NCI-H446 (cell line): ENCODE results near the gene RAVER2.
"Not testable (repeated sequence)": the region's sequence is repeated elsewhere in the genome, so short reads cannot be mapped to it uniquely, and the experiment has no call there.

Source experiments
- DNase-seq, 2 experiments: peaks; one replicate each; lab custom pipeline; 2025; lab: John Stamatoyannopoulos, UW

Gene RAVER2, protein sequence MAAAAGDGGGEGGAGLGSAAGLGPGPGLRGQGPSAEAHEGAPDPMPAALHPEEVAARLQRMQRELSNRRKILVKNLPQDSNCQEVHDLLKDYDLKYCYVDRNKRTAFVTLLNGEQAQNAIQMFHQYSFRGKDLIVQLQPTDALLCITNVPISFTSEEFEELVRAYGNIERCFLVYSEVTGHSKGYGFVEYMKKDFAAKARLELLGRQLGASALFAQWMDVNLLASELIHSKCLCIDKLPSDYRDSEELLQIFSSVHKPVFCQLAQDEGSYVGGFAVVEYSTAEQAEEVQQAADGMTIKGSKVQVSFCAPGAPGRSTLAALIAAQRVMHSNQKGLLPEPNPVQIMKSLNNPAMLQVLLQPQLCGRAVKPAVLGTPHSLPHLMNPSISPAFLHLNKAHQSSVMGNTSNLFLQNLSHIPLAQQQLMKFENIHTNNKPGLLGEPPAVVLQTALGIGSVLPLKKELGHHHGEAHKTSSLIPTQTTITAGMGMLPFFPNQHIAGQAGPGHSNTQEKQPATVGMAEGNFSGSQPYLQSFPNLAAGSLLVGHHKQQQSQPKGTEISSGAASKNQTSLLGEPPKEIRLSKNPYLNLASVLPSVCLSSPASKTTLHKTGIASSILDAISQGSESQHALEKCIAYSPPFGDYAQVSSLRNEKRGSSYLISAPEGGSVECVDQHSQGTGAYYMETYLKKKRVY

DNA sequence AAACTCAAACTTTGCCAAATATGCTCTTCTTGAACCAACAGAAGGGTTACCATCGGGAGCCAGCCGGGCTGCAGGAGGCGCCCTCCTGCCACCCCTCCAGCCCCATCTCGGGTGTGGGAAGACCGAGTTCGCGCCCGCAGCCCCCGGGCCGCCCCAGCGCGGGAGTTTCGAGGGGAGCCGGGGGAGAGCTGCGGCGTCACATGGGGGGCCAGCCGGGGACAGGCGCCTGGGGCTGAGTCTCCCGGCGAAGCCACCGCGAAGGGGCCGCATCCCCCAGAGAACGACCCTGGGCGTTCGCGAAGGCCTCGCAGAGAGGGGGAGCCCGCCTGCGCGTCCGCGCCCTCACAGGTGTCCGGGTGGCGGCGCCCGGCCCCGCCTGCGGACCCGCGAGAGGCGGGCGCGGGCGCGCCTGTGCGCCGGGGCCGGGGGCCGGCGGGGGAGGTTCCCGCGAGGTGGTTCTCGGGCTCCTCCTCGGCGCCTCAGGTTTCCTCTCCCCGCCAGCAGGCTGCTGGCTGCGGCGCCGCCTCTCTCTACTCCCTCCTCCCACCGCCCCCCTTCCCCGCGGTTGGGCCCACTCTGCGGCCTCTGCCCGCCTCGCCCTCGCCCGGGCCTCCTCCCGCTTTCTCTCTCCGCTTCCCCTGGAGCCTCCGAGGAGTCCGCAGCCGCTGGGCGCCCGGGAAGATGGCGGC is at the start of gene RAVER2:
Gene RAVER2 (plus strand): TSS at position 584 of the 689 bp plus-strand sequence. CDS start 98 bp downstream, at position 682.
- DNase-seq: peak; percentile 53 to 85

DNA sequence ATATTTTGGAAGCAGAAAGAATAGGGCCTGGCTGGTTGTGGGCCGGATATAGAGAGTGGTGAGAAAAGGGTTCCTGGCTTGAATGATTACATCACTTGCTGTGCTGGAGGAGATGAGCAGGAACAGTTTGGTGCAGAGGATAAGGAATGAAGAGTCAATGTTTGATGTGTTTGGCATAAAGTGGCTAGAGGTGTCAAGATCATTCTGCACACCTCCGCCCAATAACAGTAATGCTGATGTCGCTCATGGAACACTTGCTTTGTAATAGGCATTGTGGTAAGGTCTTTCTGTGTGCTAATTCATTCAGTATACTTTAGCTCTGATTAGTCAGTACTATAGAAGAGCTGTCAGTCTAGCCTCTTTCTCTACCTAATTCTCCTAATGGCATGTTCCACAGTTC is 48.0 kb upstream of the RAVER2 start:
- no peak for DNase-seq

- no peak for DNase-seq
Observed at GRCh38 chr1:64699327-64699726, 45.5 kb upstream of the RAVER2 start.

DNA sequence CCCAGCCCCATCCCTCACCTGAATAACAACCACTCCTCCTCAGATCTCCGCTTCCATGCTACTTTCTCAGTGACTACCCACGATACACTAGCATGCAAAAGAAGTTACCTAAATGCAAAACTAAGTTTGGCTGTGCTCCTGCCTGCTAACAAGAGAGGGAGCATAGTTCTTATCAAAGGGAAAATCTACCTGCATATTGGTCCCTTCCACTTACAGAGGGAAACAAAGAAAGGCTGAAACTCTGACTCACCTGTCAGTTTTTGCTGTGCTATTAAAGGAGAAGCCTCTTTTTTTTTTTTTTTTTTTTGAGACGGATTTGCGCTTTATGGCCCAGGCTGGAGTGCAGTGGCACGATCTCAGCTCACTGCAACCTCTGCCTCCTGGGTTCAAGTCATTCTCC is 43.8 kb upstream of the RAVER2 start:
- DNase-seq: no peak

GRCh38 chr1:64701886-64702285 is 43.0 kb upstream of the RAVER2 start:
- DNase-seq: no peak

DNA sequence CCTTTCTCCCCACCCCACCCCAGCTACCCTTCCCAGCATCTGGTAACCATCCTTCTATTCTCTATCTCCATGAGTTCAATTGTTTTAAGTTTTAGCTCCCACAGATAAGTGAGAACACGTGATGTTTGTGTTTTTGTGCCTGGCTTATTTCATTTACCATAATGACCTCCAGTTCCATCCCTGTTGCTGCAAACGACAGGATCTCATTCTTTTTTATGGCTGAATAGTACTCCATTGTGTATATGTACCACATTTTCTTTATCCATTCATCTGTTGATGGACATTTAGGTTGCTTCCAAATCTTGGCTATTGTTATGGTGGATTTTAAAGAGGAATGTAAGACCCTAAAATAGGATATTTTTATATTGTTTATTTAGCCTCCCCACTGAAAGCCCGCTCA is 42.2 kb upstream of the RAVER2 start:
- not testable (repeated sequence) for DNase-seq

DNA sequence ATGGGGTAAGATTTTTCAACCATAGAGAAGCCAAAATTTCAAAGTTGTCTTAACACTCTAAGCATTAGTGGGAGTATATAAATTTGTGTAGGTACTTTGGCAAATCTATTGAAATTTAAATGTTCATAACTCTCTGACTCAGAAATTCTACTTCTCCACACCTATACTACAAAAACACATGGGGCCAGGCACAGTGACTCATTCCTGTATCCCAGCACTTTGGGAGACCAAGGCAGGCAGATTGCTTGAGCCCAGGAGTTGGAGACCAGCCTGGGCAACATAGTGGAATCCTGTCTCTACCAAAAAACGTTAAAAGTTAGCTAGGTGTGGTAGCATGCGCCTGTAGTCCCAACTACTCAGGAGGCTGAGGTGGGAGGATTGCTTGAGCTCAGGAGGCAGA is 41.3 kb upstream of the RAVER2 start:
- DNase-seq: no peak

- no peak for DNase-seq
Observed at GRCh38 chr1:64705591-64705990, 39.3 kb upstream of the RAVER2 start.

DNA sequence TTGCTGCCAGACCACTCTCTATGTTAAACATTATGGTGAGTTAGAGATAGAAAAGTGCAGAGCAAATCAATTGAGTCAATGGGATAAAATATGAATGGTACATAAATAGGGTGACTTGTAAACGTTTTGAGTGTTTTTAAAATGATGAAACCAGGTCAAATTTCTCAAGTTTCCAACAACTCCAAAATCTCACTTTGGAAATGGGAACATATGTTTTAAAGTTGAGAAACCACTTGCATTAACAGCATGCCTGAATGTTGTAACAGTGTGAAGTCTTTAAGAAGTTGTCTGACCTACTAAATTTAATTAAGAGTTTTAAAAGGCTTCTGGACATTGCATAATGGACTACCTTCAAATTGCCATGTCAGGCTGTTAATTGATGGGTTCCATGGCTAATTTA is 33.6 kb upstream of the RAVER2 start:
- DNase-seq: no peak

- DNase-seq: no peak
Observed at GRCh38 chr1:64712049-64712448, 32.8 kb upstream of the RAVER2 start.

DNA sequence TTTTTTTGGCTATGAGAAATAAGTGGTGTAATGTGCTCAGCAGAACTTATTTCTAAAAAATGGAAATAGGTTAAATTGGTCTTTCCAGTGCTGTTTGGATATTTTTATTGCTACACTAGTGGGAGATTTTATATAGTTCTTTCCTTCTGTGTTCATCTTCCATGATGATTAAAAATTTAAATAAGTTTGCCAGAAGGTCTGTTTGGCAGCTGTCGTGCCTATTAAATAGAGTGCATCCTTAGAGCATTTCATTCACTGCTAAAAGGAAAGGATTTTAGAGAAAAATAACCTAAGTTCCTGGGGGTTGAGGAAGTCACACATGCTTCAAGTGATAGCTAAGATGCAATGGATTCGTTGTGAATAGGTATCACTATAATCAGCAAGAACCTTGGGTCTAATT is 29.7 kb upstream of the RAVER2 start:
- DNase-seq: no peak

DNA sequence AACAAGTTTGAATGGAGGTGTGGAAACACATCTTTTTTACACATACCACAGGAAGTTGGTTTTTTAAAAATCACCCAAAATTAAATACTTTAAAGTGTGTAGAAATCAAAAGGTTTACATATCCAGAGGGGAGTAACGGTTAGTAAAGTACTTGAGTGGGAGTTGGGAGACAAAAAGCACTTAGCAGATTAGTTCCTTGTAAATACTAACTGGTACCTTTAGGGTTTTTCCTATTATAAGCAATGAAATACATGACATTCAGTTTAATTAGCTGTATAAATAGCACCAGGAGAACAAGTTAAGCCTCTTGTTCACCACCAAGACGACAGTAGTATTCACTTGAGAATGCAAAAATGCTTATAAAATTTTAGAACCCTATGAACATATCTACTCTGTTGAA is 23.7 kb upstream of the RAVER2 start:
- DNase-seq: no peak

- DNase-seq: no peak
Observed at GRCh38 chr1:64721576-64722145, 23.2 kb upstream of the RAVER2 start.

DNA sequence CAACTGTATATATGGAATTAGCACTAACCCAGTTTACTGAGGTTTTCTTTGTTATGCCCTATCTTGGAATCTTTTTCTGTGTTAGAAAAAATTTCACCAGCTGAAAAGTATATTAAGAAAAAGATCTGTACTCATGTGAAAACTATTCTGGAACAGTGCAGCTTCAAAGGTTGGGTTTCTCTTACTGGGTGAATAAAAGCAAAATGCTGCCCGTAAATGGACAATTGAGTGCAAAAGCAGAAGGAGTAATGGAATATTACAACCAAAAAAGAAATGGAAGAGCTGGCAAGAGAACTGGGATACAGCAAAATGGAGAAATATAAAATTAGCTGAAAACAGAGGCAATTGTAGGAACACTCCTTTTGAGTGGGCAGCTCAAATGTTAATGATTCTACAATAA is 17.0 kb upstream of the RAVER2 start:
- DNase-seq: no peak

DNA sequence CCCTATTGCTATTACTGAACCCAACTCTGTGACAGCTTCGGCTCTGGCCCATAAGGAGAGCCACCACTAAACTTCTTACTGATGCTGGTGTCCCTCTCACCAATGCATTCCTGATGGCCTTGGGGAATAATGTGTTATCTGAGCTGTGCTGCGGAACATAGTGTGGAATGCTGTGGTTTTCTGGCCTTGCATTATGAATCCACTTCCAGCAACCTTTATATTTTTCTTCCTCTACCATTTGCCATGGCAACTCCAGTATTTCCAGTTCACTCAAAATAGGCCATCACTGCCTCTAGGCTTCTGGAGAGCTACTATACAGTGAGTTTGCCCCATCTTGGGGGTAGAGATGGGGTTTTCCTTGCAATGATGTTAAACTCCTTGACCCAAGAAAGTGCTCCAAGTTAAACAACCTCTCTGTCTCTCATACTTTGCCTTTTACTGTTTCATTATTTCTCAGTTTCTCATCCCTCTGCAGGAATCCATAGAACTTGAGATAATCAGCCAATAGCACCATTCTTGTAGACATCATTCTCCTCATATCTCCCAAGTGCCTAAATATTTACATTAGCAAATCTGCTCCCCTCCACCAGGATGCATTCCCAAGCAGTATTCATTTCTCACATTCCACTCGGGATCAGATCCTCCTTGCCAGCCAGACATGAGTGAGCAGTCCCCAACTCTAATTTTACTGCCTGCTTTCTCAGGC is 11.1 kb upstream of the RAVER2 start:
- no peak for DNase-seq

DNA sequence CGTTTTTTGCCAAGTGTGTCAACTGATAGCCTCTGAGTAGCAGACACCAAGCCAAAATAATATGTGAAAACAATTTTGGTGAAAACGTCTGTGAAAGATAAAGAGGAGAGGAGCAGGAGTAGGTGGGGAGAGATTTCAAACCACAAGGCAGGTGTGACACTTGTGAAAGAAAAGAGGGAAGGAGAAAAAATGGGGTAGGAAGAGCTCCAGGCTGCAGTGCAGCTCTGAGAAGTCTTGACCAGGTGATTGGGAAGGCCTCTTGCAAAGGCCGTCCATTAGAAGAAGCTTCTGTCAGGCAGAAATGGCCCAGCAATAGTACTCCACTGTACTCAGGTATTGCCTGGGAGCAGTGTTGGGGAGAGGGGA is 10.6 kb upstream of the RAVER2 start:
- DNase-seq: no peak

GRCh38 chr1:64740687-64741086 is 4.2 kb upstream of the RAVER2 start:
- DNase-seq: not testable (repeated sequence)

DNA sequence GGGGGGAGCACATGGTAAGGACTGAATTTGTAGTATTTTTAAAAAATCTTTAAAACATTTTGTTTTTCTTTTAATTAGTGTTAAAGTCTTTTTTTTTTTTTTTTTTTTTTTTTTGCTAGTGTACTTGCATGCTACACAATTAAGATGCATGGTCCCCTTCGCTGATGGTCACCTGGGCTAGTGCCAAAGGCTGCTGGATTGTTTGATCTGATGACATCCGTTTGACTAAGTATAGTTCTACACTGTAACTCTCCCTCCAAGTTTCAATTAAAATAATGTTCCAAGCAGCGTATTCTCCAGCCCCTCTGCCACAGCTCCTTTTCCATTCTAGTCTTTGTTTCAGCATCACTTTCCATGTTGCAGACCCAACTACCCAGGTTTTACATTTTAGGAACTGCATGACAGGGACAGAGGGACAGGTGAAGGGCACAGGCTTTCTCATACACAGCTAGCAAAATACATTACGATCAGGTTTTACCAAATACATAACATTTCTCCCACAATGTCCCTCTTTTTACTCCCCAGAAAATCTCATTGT is 852 bp upstream of the RAVER2 start:
- no peak for DNase-seq

DNA sequence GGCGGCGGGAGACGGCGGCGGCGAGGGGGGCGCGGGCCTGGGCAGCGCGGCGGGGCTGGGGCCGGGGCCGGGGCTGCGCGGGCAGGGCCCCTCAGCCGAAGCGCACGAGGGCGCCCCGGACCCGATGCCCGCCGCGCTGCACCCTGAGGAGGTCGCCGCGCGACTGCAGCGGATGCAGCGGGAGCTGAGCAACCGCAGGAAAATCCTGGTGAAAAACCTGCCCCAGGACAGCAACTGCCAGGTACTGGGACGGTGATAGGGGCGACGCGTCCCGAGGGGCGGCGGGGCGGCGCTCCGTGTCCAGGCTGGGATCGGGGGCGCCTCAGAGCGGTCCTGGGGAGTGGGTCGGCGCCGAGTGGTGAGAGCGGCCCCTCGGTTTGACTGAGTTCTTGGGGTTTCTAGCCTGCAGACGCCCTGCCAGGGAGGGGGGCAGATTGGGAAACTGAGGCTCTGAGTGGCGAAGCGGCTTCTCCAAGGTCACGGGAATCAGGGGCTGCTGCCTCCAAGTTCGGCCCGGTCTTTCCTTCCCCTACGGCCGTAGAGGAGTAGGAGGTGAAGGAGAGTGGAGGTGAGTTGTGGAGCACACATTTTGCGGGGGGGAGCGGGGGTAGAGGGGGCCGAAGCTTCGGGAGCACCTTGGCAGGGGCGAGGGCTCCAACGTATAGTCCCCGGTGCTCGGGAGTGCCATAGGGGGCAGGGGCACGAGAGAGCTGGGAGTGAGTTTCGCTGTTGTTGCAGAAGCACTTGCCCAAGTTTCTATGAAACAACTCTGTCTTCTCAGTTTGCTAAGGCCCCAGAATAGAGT is 508 bp downstream of the RAVER2 start:
- DNase-seq: peak in 1 of 2 experiments; percentile 47

DNA sequence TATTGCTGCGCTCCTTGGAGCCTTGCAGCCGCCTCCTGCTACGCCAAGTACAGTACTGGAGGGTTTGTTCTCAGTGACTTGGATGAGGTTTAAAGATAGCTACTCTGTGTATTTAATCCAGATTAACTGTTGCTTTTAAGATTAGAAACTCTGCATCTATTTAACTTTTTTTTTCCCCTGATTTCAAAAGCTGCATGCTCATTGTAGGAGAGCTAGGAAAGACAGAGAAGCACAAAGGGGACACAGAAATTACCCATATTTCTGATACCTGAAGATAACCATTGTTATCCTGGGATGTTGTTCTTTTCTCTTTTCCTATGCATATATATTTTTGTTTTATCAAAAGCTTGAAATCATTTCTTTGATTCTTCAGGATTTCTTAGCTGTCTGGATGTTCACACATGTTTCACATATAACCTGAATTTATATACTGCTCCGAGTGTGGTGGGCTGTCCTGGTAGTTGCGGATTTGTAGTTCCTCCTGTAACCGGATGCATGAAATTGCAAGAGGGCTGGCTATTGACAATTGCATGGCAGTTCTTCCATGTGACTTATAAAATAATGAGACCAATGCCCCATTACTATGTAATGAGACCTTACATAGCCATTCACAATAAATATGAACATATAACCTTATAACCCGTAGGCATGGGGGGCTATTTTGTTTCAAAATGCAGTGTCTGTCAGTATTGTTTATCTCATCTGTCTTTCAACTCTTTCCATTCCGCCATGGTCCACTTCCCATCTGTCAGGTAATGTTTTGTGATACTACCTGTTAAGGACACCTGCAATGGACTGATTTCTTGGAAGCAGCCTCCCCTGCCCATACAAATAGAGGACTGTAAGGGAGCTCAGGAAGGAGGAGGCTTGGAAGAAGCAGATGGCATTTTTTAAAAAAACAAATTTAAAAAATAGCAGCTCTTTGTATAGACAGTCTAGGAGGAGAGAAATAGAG is 1.4 kb downstream of the RAVER2 start:
- peak in 1 of 2 experiments; percentile 23 for DNase-seq
